Trophoblast cell (in vitro differentiated cells and primary cell): Measurements from ENCODE around the gene CARD19.

ENCODE experiments used
- DNase-seq, 2 donors: peaks; one replicate each; pipeline ENCODE4 v3.0.0-alpha.2; 2016
- H2AFZ ChIP-seq: 2 replicates; pipeline ENCODE4 v1.6.1; 2013; ENCODE audit warnings: low read length, moderate library complexity, mild to moderate bottlenecking; ENCODE audit not compliant: insufficient read depth, poor library complexity
- H2AK5ac ChIP-seq: 2 replicates; pipeline ENCODE4 v1.6.1; 2013; ENCODE audit warnings: mild to moderate bottlenecking, low read length
- H2BK120ac ChIP-seq: 2 replicates; pipeline ENCODE4 v1.6.1; 2013; ENCODE audit warnings: low read length, mild to moderate bottlenecking, moderate library complexity; ENCODE audit not compliant: insufficient read depth, poor library complexity
- H2BK12ac ChIP-seq: 2 replicates; pipeline ENCODE4 v1.6.1; 2013; ENCODE audit warnings: mild to moderate bottlenecking, low read length, moderate library complexity
- H2BK5ac ChIP-seq: 2 replicates; pipeline ENCODE4 v1.6.1; 2013; ENCODE audit warnings: low read length, low read depth, moderate library complexity, mild to moderate bottlenecking; ENCODE audit not compliant: poor library complexity
- H3K14ac ChIP-seq: 2 replicates; pipeline ENCODE4 v1.6.1; 2013; ENCODE audit warnings: mild to moderate bottlenecking, low read length
- H3K18ac ChIP-seq: 2 replicates; pipeline ENCODE4 v1.6.1; 2013; ENCODE audit warnings: mild to moderate bottlenecking, low read length
- H3K23ac ChIP-seq: 2 replicates; pipeline ENCODE4 v1.6.1; 2013; ENCODE audit warnings: low read length
- H3K27ac ChIP-seq: 2 replicates; pipeline ENCODE4 v1.5.1; 2013; ENCODE audit warnings: low read depth, mild to moderate bottlenecking, inconsistent platforms, low read length, moderate library complexity
- H3K27me3 ChIP-seq: 2 replicates; pipeline ENCODE4 v1.6.1; 2013; ENCODE audit warnings: inconsistent platforms, mild to moderate bottlenecking, low read length, moderate library complexity; ENCODE audit not compliant: insufficient read depth
- H3K36me3 ChIP-seq, 2 experiments: 1 replicate in 1 of 2; 2 replicates in 1 of 2; pipeline ENCODE4 v1.6.1; 2013; ENCODE audit warnings: low read length in 2 of 2, mild to moderate bottlenecking in 2 of 2, moderate library complexity in 1 of 2; ENCODE audit not compliant: insufficient read depth in 2 of 2, control insufficient read depth in 1 of 2
- H3K4ac ChIP-seq: 2 replicates; pipeline ENCODE4 v1.6.1; 2013; ENCODE audit warnings: low read depth, mild to moderate bottlenecking, low read length, moderate library complexity
- H3K4me1 ChIP-seq, 2 experiments: 1 replicate in 1 of 2; 2 replicates in 1 of 2; pipeline ENCODE4 v1.6.1; 2013; ENCODE audit warnings: low read length in 2 of 2, mild to moderate bottlenecking in 2 of 2, moderate library complexity in 1 of 2; ENCODE audit not compliant: insufficient read depth in 2 of 2, control insufficient read depth in 1 of 2
- H3K4me2 ChIP-seq: 2 replicates; pipeline ENCODE4 v1.6.1; 2013; ENCODE audit warnings: inconsistent platforms, mild to moderate bottlenecking, low read length, moderate library complexity
- H3K4me3 ChIP-seq: 2 replicates; pipeline ENCODE4 v1.5.1; 2013; ENCODE audit warnings: mild to moderate bottlenecking, low read depth, low read length, inconsistent platforms
- H3K79me1 ChIP-seq: one replicate; pipeline ENCODE4 v1.6.1; 2013; ENCODE audit warnings: low read length
- H3K79me2 ChIP-seq: 2 replicates; pipeline ENCODE4 v1.6.1; 2013; ENCODE audit warnings: low read length, mild to moderate bottlenecking; ENCODE audit not compliant: control insufficient read depth, insufficient read depth, poor library complexity
- H3K9ac ChIP-seq: 2 replicates; pipeline ENCODE4 v1.6.1; 2013; ENCODE audit warnings: mild to moderate bottlenecking, low read length
- H3K9me3 ChIP-seq: 2 replicates; pipeline ENCODE4 v1.6.1; 2013; ENCODE audit warnings: low read depth, mild to moderate bottlenecking, control low read depth, inconsistent platforms, low read length; ENCODE audit not compliant: insufficient read depth
- H4K12ac ChIP-seq: 2 replicates; pipeline ENCODE4 v1.6.1; 2013; ENCODE audit warnings: low read depth, mild to moderate bottlenecking, low read length, moderate library complexity
- H4K8ac ChIP-seq: 2 replicates; pipeline ENCODE4 v1.6.1; 2013; ENCODE audit warnings: low read depth, mild to moderate bottlenecking, low read length, moderate library complexity
- H4K91ac ChIP-seq: one replicate; pipeline ENCODE4 v1.6.1; 2013; ENCODE audit warnings: low read depth, mild to moderate bottlenecking, low read length, moderate library complexity
- WGBS: extraction: QIAGEN DNeasy Blood & Tissue Kit; methylation state at CpG from one replicate; pipeline ENCODE4 v1.1.7; 2013; ENCODE audit warnings: missing lambda C conversion rate; ENCODE audit not compliant: insufficient read length, insufficient coverage; ENCODE audit errors: extremely low coverage; 5-methylcytosine and 5-hydroxymethylcytosine counted together

CARD19 gene

GRCh38 chr9:93128011-93128714, 32.1 kb downstream of the CARD19 start:
- no peak overlapping the region for H4K8ac ChIP-seq
- H3K27ac ChIP-seq: no peak overlapping the region
- peaks cover 19 to 27% of the 10 kb centered on the region in 2 experiments for H3K4me1 ChIP-seq
- no peak overlapping the region for H3K4me3 ChIP-seq
- no peak overlapping the region for H2BK12ac ChIP-seq
- no peak overlapping the region for H4K12ac ChIP-seq
- no peak overlapping the region for H3K18ac ChIP-seq
- no peak overlapping the region for H3K9ac ChIP-seq
- peaks cover 10 to 15% of the 10 kb centered on the region in 2 experiments for H3K36me3 ChIP-seq
- DNase-seq: no peak
- no peak overlapping the region for H2AFZ ChIP-seq
- H4K91ac ChIP-seq: no peak overlapping the region
- H2AK5ac ChIP-seq: no peak overlapping the region
- WGBS: no CpG with 5 or more reads among the region's 14 CpGs
- H3K4ac ChIP-seq: no peak overlapping the region
- H2BK120ac ChIP-seq: no peak overlapping the region
- peaks cover 8% of the 10 kb centered on the region for H3K79me1 ChIP-seq
- H3K14ac ChIP-seq: no peak overlapping the region
- no peak overlapping the region for H3K4me2 ChIP-seq
- H2BK5ac ChIP-seq: no peak overlapping the region
- peaks cover 3% of the 10 kb centered on the region for H3K9me3 ChIP-seq
- no peak overlapping the region for H3K23ac ChIP-seq
- peaks cover 3% of the 10 kb centered on the region for H3K79me2 ChIP-seq
- no peaks in the 10 kb centered on the region for H3K27me3 ChIP-seq

- Histone ChIP-seq H4K12ac (no peak overlapping the region), H2AFZ (no peak overlapping the region), H3K14ac (no peak overlapping the region), H3K9me3 (peaks cover 3% of the 10 kb centered on the region), H2BK120ac (no peak overlapping the region), H3K4me3 (no peak overlapping the region), H3K27me3 (no peaks in the 10 kb centered on the region), H3K23ac (no peak overlapping the region), H3K79me2 (peaks cover 4% of the 10 kb centered on the region), H3K79me1 (peaks cover 9% of the 10 kb centered on the region), H3K4me1 (peaks cover 22 to 30% of the 10 kb centered on the region in 2 experiments), H2AK5ac (no peak overlapping the region), H2BK12ac (no peak overlapping the region), H2BK5ac (no peak overlapping the region), H4K8ac (no peak overlapping the region), H3K18ac (no peak overlapping the region), H3K36me3 (peaks cover 6 to 13% of the 10 kb centered on the region in 2 experiments), H3K9ac (no peak overlapping the region), H3K27ac (no peak overlapping the region), H3K4me2 (no peak overlapping the region), H4K91ac (no peak overlapping the region), H3K4ac (no peak overlapping the region)
- DNase-seq: no peak
- WGBS: no CpG with 5 or more reads among the region's 10 CpGs
Measured at GRCh38 chr9:93128715-93129224, 32.8 kb downstream of the CARD19 start.

GRCh38 chr9:93129286-93129685, 33.3 kb downstream of the CARD19 start:
- H4K12ac ChIP-seq: no peak overlapping the region
- H3K4me1 ChIP-seq: peaks cover 22 to 30% of the 10 kb centered on the region in 2 experiments
- no peaks in the 10 kb centered on the region for H3K27me3 ChIP-seq
- no peak overlapping the region for H4K91ac ChIP-seq
- H3K4ac ChIP-seq: no peak overlapping the region
- no peak overlapping the region for H4K8ac ChIP-seq
- no peak overlapping the region for H3K23ac ChIP-seq
- no peak overlapping the region for H2AFZ ChIP-seq
- H3K18ac ChIP-seq: no peak overlapping the region
- no peak for DNase-seq
- H3K79me2 ChIP-seq: peaks cover 7% of the 10 kb centered on the region
- H2BK12ac ChIP-seq: no peak overlapping the region
- H3K9ac ChIP-seq: no peak overlapping the region
- peaks cover 12% of the 10 kb centered on the region for H3K79me1 ChIP-seq
- H3K9me3 ChIP-seq: peaks cover 3% of the 10 kb centered on the region
- H2BK120ac ChIP-seq: no peak overlapping the region
- peaks cover 5 to 13% of the 10 kb centered on the region in 2 experiments for H3K36me3 ChIP-seq
- whole genome bisulfite sequencing: no CpG with 5 or more reads among the region's 8 CpGs
- no peak overlapping the region for H3K4me2 ChIP-seq
- H3K27ac ChIP-seq: no peak overlapping the region
- H2BK5ac ChIP-seq: no peak overlapping the region
- no peak overlapping the region for H3K14ac ChIP-seq
- H3K4me3 ChIP-seq: no peak overlapping the region
- no peak overlapping the region for H2AK5ac ChIP-seq

- Histone ChIP-seq H3K23ac (no peak overlapping the region), H3K27me3 (no peaks in the 10 kb centered on the region), H2BK12ac (no peak overlapping the region), H3K4ac (no peak overlapping the region), H3K9me3 (peaks cover 3% of the 10 kb centered on the region), H3K4me1 (peaks cover 26 to 30% of the 10 kb centered on the region in 2 experiments), H3K4me3 (no peak overlapping the region), H3K4me2 (no peak overlapping the region), H3K9ac (no peak overlapping the region), H2AK5ac (no peak overlapping the region), H2BK5ac (no peak overlapping the region), H4K12ac (no peak overlapping the region), H4K91ac (no peak overlapping the region), H3K18ac (no peak overlapping the region), H3K79me1 (peaks cover 17% of the 10 kb centered on the region), H2BK120ac (no peak overlapping the region), H2AFZ (no peak overlapping the region), H4K8ac (no peak overlapping the region), H3K36me3 (peaks cover under 1 to 8% of the 10 kb centered on the region in 2 experiments), H3K79me2 (peaks cover 10% of the 10 kb centered on the region), H3K27ac (no peak overlapping the region), H3K14ac (no peak overlapping the region)
- DNase-seq: no peak
- WGBS: no CpG with 5 or more reads among the region's 11 CpGs
Measured at GRCh38 chr9:93129691-93130500, 33.9 kb downstream of the CARD19 start.
